ENCODE data around the gene ARF5.

GRCh38 chr7:127629268-127629854 is 41.1 kb downstream of the ARF5 start:
- TF ChIP-seq CTCF (conservative IDR thresholded peaks at IDR 0.05; ENCODE audit: low read depth, low read length), result peak; percentile 68
- TF ChIP-seq EZH2 (IDR thresholded peaks at IDR 0.05; ENCODE audit: borderline replicate concordance, low read depth, low read length, poor library complexity, severe bottlenecking), result no peak

Data from A673 (cell line).